ENCODE data around the gene MICALL1.

Gene MICALL1

DNA sequence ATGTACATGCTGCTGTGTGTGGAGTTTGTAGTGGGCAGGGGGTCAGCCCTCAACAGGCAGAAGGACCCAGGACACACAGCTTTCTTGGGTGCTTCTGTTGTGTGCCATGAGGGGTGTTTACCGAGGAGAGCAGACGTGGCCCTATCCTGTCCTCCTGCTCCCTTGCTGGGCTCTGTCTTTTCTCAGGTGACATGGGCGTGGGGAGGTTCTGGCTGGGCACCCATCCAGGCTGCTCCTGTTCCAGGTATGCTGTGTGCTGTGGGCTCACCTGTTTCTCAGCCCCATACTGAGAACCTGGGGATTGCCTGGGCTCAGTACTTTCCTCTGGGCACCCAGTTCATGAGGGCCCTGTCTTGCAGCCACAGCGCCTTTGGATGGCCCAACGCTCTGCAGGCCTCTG lies 23.3 kb downstream of the MICALL1 start:
- no peak overlapping the region for H3K27ac ChIP-seq
- no peak for DNase-seq (ENCODE audit: low read depth, low spot score)
- no peaks in the 10 kb centered on the region for H3K9me3 ChIP-seq (ENCODE audit: low read depth, low read length)
- H3K36me3 ChIP-seq (ENCODE audit: insufficient read depth, low read length) = peaks cover 31% of the 10 kb centered on the region; the same call in 1 of the 2 replicates
- TF ChIP-seq EZH2 (IDR thresholded peaks at IDR 0.05) (no peak), POLR2AphosphoS5 (IDR thresholded peaks at IDR 0.05; ENCODE audit: borderline replicate concordance, low read depth, low read length) (no peak), FOXP2 (optimal IDR thresholded peaks at IDR 0.05; ENCODE audit: control extremely low read depth, extremely low read length, insufficient read depth) (no peak)
- H3K4me3 ChIP-seq = no peak overlapping the region
- no peak overlapping the region for H3K9ac ChIP-seq (ENCODE audit: insufficient read length)

DNA sequence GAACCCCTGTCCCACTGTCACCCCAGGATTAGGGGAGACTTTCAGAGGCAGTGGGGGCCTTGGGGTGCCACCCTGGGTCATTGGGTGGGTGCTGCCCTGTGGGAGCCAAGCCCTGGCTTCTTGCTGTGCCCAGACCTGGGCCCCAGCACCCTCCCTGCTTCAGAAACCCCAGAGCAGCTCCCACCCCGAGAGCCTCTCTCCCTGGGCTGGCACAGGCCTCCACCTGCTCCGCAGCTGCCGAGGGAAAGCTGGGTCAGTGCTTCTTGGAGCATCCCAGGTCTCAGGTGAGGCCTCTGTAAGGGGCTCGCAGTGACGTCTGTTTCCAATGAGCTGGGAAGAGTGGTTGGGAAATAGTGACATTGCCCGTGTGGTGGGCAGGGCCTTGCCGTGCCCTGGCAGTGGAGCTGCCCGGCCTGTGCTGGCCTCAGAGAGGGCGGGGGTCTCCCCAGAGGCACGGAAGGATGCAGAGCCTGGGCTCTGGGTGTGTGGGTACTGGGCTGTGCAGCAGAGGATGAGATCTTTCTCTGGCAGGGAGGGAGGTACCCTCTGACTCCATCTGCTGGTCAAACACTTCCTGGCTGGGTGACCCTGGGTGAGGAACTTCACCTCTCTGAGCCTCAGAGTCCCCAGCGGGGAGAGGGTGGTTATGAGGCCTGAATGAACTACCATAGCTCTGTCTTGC lies 24.3 kb downstream of the MICALL1 start:
- no peak overlapping the region for H3K27ac ChIP-seq
- DNase-seq (ENCODE audit: low read depth, low spot score) = no peak
- TF ChIP-seq POLR2AphosphoS5 (IDR thresholded peaks at IDR 0.05; ENCODE audit: borderline replicate concordance, low read depth, low read length) (no peak), EZH2 (IDR thresholded peaks at IDR 0.05) (no peak), FOXP2 (optimal IDR thresholded peaks at IDR 0.05; ENCODE audit: control extremely low read depth, extremely low read length, insufficient read depth) (no peak)
- peaks cover 29% of the 10 kb centered on the region; the same call in 1 of the 2 replicates for H3K36me3 ChIP-seq (ENCODE audit: insufficient read depth, low read length)
- H3K4me3 ChIP-seq = no peak overlapping the region
- no peaks in the 10 kb centered on the region for H3K9me3 ChIP-seq (ENCODE audit: low read depth, low read length)
- H3K9ac ChIP-seq (ENCODE audit: insufficient read length) = no peak overlapping the region

DNA sequence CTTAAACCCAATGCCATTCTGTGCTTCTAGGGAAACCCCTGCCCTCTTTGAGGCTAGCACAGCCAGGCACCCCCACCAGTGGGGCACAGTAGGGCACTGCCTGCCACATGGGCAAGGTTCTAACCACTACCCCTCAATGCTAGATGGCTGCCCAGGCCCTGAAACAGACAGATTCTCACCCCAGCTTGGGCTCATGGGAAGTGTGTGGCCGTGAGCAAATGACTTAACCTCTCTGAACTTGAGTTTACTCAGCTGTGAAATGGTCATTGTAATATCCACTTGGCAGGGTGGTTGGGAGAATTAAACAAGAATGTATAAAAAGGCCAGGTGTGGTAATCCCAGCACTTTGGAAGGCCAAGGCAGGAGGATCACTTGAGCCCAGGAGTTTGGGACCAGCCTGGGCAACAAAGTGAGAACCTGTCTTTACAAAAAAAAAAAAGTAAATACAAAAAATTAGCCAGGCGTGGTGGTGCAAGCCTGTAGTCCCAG lies 24.9 kb downstream of the MICALL1 start:
- Histone ChIP-seq H3K27ac (no peak overlapping the region), H3K9ac (ENCODE audit: insufficient read length) (no peak overlapping the region), H3K9me3 (ENCODE audit: low read depth, low read length) (no peaks in the 10 kb centered on the region), H3K36me3 (ENCODE audit: insufficient read depth, low read length) (peaks cover 23% of the 10 kb centered on the region; the same call in 1 of the 2 replicates), H3K4me3 (no peak overlapping the region)
- DNase-seq (ENCODE audit: low read depth, low spot score) = no peak
- TF ChIP-seq POLR2AphosphoS5 (IDR thresholded peaks at IDR 0.05; ENCODE audit: borderline replicate concordance, low read depth, low read length) (no peak), EZH2 (IDR thresholded peaks at IDR 0.05) (no peak), FOXP2 (optimal IDR thresholded peaks at IDR 0.05; ENCODE audit: control extremely low read depth, extremely low read length, insufficient read depth) (no peak)

DNA sequence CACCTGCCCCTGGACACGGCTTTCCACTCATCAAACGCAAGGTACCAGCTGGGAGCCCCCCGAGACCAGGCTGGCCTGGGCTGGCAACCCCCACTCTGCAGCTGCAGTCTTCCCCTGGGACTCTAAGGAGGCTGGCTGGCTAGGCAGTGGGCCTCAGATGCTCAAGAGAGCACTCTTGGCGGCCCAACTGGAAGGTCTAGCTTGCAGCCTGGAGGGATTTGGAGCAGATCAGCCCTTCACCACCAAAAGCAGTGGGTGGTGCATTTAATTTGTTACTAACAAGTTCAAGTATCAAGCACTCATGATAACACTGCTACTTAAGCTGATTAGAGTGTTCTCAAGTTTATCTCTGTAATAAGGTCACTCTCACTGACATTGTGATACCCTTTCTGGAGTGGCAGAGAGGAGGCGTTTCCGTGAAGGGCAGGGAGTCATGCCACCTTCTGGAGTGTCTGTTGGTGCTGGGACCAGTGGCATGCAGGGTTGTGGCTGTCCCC lies 25.8 kb downstream of the MICALL1 start:
- Histone ChIP-seq H3K9me3 (ENCODE audit: low read depth, low read length) (no peaks in the 10 kb centered on the region), H3K27ac (no peak overlapping the region), H3K4me3 (no peak overlapping the region), H3K36me3 (ENCODE audit: insufficient read depth, low read length) (peaks cover 15% of the 10 kb centered on the region; the same call in 1 of the 2 replicates), H3K9ac (ENCODE audit: insufficient read length) (no peak overlapping the region)
- no peak for TF ChIP-seq FOXP2 (optimal IDR thresholded peaks at IDR 0.05; ENCODE audit: control extremely low read depth, extremely low read length, insufficient read depth)
- no peak for TF ChIP-seq EZH2 (IDR thresholded peaks at IDR 0.05)
- no peak for TF ChIP-seq POLR2AphosphoS5 (IDR thresholded peaks at IDR 0.05; ENCODE audit: borderline replicate concordance, low read depth, low read length)
- no peak for DNase-seq (ENCODE audit: low read depth, low spot score)

DNA sequence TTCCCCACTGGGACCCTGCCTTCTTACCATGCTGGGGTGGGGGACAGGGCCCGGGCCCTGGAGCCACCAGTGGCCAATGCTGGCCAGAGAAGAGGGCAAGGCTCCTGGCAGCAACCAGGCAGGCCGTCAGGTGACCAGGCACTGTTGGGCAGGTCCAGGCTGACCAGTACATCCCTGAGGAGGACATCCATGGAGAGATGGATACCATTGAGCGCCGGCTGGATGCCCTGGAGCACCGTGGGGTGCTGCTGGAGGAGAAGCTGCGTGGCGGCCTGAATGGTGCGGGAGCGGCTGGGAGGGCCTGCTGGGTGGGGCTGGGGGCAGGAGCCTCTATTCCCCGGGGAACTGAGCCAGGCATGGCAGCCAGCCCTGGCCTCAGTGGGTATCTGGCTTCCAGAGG lies 26.3 kb downstream of the MICALL1 start:
- Histone ChIP-seq H3K27ac (no peak overlapping the region), H3K36me3 (ENCODE audit: insufficient read depth, low read length) (peaks cover 15% of the 10 kb centered on the region; the same call in 1 of the 2 replicates), H3K9ac (ENCODE audit: insufficient read length) (no peak overlapping the region), H3K4me3 (no peak overlapping the region), H3K9me3 (ENCODE audit: low read depth, low read length) (no peaks in the 10 kb centered on the region)
- DNase-seq (ENCODE audit: low read depth, low spot score) = no peak
- TF ChIP-seq EZH2 (IDR thresholded peaks at IDR 0.05) = no peak
- no peak for TF ChIP-seq POLR2AphosphoS5 (IDR thresholded peaks at IDR 0.05; ENCODE audit: borderline replicate concordance, low read depth, low read length)
- no peak for TF ChIP-seq FOXP2 (optimal IDR thresholded peaks at IDR 0.05; ENCODE audit: control extremely low read depth, extremely low read length, insufficient read depth)

DNA sequence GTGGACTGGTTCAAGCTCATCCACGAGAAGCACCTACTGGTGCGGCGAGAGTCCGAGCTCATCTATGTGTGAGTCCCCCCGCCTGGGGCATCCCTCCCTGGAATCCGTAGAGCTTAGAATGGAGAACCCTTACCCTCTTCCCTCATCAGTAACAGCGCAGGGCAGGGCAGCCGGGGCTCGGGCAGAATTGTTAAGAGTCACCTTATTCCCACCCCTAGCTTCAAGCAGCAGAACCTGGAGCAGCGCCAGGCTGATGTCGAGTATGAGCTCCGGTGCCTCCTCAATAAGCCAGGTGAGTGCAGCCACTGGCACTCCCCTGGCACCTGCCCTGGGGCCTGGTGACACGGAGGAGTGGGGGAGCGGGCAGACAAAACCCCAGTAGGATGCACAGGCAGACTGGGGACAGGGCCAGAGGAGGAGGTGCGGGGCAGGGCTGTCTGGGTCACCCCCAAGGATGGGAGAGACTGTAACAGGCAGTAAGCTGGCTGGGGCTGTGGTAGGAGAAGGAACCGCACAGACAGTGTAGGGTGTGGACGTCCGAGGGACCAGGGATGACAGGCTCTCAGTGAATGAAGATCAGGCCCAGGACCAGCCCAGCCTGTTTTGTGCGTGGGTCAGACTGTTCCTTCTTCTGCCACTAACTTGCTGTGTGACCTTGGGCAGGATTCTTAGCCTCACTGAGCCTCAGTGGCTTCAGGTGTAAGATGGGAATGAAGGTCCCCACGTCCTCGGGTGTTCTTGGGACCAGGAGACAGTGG lies 26.9 kb downstream of the MICALL1 start:
- no peak overlapping the region for H3K27ac ChIP-seq
- no peaks in the 10 kb centered on the region for H3K9me3 ChIP-seq (ENCODE audit: low read depth, low read length)
- DNase-seq (ENCODE audit: low read depth, low spot score) = no peak
- no peak overlapping the region for H3K4me3 ChIP-seq
- peaks cover 19% of the 10 kb centered on the region; the same call in 1 of the 2 replicates for H3K36me3 ChIP-seq (ENCODE audit: insufficient read depth, low read length)
- TF ChIP-seq EZH2 (IDR thresholded peaks at IDR 0.05) (no peak), FOXP2 (optimal IDR thresholded peaks at IDR 0.05; ENCODE audit: control extremely low read depth, extremely low read length, insufficient read depth) (no peak)
- no peak overlapping the region for H3K9ac ChIP-seq (ENCODE audit: insufficient read length)

DNA sequence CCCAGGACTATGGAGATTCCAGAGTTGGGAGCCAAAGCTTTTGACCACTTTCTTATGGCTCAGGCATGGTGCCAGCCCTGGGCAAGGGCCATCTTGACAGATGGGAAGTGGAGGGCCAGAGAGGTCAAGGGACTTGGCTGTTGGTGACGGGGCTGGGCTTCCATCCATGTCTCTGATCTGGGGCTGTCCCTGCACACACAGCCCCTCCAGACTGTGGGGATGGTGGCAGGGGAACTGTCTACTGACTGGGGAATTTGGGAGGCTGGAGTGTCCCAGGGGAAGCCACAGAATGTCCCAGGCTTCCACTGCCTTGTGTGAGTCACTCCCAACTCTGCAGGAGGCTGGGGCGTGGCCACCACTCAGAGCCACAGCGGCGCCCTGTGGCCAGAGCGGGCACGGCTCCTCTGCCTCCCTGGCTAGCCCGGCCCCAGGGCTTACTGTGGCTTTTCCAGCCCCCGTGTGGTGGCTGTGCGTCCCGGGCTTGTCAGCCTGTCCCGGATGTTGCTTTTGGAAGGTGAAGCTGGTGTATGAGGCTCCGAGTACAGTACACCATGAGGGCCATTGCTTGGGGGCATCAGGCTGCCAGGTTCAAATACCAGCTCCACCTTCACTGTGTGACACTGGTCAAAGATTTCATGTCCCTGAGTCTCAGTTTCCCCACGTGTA lies 27.7 kb downstream of the MICALL1 start:
- H3K27ac ChIP-seq = no peak overlapping the region
- DNase-seq (ENCODE audit: low read depth, low spot score) = no peak
- TF ChIP-seq POLR2AphosphoS5 (IDR thresholded peaks at IDR 0.05; ENCODE audit: borderline replicate concordance, low read depth, low read length) (no peak), FOXP2 (optimal IDR thresholded peaks at IDR 0.05; ENCODE audit: control extremely low read depth, extremely low read length, insufficient read depth) (peak; percentile 21)
- H3K36me3 ChIP-seq (ENCODE audit: insufficient read depth, low read length) = peaks cover 15% of the 10 kb centered on the region; the same call in 1 of the 2 replicates
- no peak overlapping the region for H3K9ac ChIP-seq (ENCODE audit: insufficient read length)
- no peak overlapping the region for H3K4me3 ChIP-seq
- H3K9me3 ChIP-seq (ENCODE audit: low read depth, low read length) = no peaks in the 10 kb centered on the region

All from SK-N-MC (cell line).